Mononuclear cell (primary cell): Measurements from ENCODE around the gene LNP1. TPM values are rescaled to one million over a fixed set of nuclear protein-coding genes. Genes with fewer than 3 reads are reported as not detected.
"Not testable (repeated sequence)": the region's sequence is repeated elsewhere in the genome, so short reads cannot be mapped to it uniquely, and the experiment has no call there.

ENCODE experiments used
- H3K27me3 ChIP-seq: 2 replicates; pipeline ENCODE4 v1.6.0; 2011; ENCODE audit warnings: low read length, control low read depth; ENCODE audit not compliant: insufficient read depth
- H3K4me1 ChIP-seq: 2 replicates; pipeline ENCODE4 v1.5.1; 2011; ENCODE audit warnings: mild to moderate bottlenecking, low read length, control low read depth; ENCODE audit not compliant: insufficient read depth
- H3K4me3 ChIP-seq: 2 replicates; pipeline ENCODE4 v1.5.1; 2011; ENCODE audit warnings: mild to moderate bottlenecking, low read length, moderate library complexity
- H3K9me3 ChIP-seq: 2 replicates; pipeline ENCODE4 v1.5.1; 2011; ENCODE audit warnings: low read depth, mild to moderate bottlenecking, control low read depth, low read length
- total RNA-seq: library from RNA; depleted of rRNA; stranded (reverse); fragments of >200 nt; gene quantifications from one replicate; pipeline ENCODE4 v1.2.3, GENCODE V29; 2012

The LNP1 gene, protein sequence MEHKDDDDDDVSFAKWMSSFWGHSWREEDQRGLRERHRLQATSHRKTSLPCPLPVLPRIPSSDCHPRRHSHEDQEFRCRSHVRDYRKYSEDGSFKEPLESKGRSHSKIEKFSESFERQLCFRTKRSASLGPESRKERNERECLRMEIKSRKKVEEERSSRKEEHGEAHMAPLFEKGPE
- 1.7 TPM for total RNA-seq

DNA sequence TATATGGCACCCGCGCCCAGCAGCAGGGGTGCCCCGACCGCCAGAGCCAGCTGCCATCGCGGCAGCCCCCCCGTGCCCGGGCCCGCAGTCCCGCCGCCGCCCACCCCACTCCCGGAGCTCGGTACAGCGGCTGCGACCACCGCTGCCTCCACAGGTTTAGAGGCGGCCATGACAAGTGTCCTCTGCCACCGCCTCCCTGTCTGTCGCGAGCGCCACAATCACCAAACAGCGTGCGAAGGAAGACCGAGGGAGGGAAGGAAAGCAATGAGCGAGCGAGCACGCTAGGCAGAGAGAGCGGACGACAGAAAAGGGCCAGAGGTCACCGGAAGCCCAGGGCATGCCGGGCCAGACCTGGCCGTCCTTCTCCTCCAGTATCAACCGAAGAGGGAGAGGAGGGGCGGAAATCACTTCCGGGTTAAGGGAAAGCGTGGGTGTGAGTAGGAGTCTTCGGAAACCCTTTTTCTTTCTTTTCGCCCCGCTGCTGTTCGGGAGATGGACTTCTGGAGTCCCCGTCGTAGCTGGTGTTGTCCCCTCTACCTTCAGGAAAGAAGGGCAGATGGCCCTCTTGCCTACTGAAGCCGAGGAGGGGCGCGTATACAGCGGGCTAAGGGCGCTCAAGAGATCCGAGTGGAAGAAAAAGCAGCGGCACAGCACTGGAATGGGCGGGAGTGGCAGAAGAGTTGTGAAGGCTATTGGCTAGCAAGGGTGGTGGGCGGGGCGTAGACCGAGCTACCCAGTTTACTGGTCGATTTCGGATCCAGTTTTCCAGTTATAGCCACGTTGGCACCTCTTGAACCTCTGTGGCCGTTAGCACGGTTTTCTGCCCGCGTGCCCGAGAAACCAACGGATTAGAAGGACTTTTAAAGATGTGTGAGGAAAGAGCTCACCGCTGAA, at the start of gene LNP1, which contains the start of gene TOMM70:
LNP1 (plus strand) TSS at position 760 of the 894 bp plus-strand sequence. CDS start 28,191 bp downstream, outside the sequence.
TOMM70 (minus strand) TSS at position 310 of the 894 bp plus-strand sequence; CDS start at position 170, 140 bp downstream.
- Histone ChIP-seq H3K27me3 (no peaks in the 10 kb centered on the region), H3K9me3 (no peaks in the 10 kb centered on the region), H3K4me3 (peak within 1 kb of the TSS; percentile 75), H3K4me1 (peaks cover 36% of the 10 kb centered on the region)

DNA sequence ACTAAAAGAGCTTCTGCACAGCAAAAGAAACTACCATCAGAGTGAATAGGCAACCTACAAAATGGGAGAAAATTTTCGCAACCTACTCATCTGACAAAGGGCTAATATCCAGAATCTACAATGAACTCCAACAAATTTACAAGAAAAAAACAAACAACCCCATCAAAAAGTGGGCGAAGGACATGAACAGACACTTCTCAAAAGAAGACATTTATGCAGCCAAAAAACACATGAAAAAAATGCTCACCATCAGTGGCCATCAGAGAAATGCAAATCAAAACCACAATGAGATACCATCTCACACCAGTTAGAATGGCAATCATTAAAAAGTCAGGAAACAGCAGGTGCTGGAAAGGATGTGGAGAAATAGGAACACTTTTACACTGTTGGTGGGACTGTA, 49.6 kb upstream of the LNP1 start:
- not testable (repeated sequence) for H3K27me3 ChIP-seq, H3K4me1 ChIP-seq, H3K4me3 ChIP-seq, H3K9me3 ChIP-seq

DNA sequence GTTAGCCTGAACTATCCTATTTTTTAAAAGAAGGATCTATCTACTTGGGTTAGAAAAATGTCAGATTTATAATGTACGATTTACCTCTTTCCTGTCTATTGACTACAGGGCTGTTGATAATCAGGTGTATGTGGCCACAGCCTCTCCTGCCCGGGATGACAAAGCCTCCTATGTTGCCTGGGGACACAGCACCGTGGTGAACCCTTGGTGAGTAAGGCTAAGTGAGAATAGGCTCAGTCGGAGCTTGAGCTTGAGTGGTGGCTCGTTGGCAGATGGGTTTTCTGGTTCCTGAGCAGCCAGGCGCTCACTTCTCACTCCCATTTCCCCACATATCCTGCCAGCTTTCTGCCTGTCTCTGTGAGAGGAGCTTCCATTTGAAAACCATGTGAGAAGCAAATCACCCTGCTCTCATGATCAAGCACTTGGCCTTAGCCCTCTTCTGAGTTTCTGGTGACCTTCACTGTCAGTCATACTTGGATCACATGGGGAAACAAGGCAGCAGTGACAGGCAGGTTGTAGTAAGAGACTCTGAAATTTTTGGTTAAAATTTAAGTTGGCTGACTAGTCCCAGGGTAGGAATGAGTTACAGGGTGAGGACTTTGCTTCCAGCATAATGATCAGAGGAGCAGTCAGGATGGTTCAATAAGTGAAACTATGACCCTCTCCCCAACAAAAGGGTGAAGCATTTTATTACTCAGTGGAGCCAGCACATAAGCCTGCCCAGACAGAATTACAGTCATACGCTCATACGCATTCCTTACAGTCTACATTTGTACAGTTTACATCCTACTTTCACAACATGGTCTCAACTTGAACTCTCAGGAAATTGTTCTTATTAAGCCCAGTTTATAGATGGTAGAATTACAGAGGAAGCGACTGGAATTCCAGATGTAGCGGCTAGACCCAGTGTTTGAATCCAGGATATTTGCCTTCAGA, 48.8 kb upstream of the LNP1 start:
- no peak overlapping the region for H3K4me3 ChIP-seq
- H3K9me3 ChIP-seq: no peaks in the 10 kb centered on the region
- no peaks in the 10 kb centered on the region for H3K27me3 ChIP-seq
- no peaks in the 10 kb centered on the region for H3K4me1 ChIP-seq

DNA sequence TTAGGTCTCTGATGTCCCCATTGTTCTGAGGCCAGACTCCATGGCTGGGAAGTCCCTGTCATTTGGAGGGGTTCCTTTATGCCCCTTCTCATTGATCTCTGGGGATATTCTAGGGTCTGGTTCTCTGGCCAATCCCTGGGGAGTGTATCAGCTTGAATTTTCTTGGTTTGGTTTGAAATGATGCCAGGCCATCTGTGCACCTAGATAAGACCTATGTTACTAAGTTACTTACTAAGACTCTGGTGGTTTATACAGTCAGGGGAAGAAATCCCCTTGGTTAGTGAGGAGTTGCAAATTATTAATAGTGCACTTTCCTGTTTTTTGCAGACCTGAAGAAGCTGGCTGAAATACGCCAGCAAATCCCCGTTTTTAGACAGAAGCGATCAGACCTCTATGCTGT, 46.5 kb upstream of the LNP1 start:
- Histone ChIP-seq H3K27me3 (no peaks in the 10 kb centered on the region), H3K4me3 (no peak overlapping the region), H3K4me1 (no peaks in the 10 kb centered on the region), H3K9me3 (no peaks in the 10 kb centered on the region)

DNA sequence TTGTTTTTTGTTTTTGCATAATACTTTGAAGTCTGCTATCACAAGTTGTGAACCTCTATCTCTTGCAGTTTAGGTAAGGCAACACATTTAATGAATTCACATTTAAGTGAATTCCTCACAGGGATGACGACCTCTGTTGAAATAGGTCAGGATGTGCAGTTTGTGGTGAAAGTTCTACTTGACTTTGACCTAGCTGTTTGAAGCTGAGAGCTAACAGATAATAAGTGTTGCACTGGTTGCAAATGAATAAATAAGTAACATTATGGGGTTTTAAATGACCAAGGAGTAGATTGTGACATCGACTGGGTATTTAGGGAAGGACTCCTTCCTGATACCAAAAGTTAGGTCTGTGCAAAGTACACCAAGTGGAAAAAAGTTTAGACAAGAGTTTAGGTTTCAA, 42.9 kb upstream of the LNP1 start:
- Histone ChIP-seq H3K9me3 (no peaks in the 10 kb centered on the region), H3K4me1 (no peaks in the 10 kb centered on the region), H3K27me3 (no peaks in the 10 kb centered on the region), H3K4me3 (no peak overlapping the region)

DNA sequence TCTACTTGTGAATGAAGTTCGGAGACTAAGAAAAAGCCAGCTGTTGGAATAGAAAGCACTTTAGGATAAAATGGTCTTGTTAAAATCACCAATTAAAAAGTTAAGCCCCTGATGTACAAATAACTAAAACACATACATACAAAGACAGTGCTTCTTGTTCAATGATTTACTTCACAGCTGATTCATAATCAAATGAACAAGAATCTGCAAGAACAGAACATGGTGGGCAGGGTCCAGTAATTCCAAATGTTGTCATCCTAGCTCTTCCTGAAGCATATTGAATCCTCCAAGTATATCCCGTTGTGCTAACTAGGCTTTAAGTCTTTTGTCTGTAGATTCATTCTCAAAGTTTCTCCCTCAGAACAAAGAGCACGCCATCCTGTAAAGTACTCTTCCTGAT, 42.3 kb upstream of the LNP1 start:
- no peaks in the 10 kb centered on the region for H3K4me1 ChIP-seq
- H3K4me3 ChIP-seq: no peak overlapping the region
- H3K27me3 ChIP-seq: no peaks in the 10 kb centered on the region
- H3K9me3 ChIP-seq: no peaks in the 10 kb centered on the region

DNA sequence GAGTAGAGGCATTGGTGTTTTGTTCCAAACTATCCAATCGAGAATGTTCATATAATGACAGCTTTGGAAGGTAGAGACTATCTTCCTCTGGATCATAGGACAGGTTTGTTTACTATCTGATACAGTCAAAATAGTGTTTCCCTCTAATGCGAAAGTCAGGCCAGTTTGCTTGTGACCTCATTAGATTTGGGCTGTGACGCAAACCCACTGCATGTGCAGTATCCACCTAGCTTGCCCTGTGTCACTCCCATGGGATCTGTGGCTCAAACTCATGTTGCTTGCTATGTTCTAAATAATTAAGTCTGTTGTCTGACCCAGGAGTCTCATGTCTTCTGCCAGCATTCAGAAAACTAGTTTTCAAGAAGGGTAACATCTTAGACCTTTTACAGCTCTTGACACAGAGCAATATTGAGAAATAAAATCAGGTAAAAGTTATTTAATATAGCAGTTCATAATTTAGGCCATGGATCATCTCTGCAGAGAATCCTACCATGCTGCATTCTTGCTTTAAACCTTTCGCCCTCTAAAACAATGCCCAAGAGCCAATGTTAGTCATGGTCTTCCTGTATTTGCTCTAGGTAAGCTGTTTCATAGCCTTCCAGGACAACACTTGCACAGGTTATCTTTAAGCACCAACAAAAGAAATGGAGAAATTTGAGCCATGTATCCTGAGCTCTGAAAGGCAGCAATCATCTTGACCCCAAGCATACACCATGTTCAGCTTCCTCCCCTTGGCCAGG, 40.4 kb upstream of the LNP1 start:
- H3K27me3 ChIP-seq: no peaks in the 10 kb centered on the region
- no peaks in the 10 kb centered on the region for H3K4me1 ChIP-seq
- no peak overlapping the region for H3K4me3 ChIP-seq
- H3K9me3 ChIP-seq: no peaks in the 10 kb centered on the region

DNA sequence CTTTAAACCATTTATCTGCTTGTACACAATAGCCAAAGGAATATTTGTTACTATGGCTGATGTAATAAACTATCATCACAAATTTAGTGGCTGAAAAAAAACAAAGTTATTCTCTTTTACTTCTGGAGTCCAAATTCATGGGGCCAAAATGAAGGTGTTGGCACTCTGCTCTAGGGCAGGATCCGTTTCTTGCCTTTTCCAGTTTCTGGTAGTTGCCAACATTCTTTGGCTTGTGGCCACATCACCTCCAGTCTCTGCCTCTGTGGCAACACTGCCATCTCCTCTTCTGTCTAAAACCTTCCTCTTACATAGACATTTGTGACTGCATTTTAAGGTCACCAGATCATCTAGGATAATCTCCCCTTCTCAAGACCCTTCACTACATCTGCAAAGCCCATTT, 39.4 kb upstream of the LNP1 start:
- Histone ChIP-seq H3K27me3 (no peaks in the 10 kb centered on the region), H3K4me1 (no peaks in the 10 kb centered on the region), H3K9me3 (no peaks in the 10 kb centered on the region), H3K4me3 (no peak overlapping the region)

DNA sequence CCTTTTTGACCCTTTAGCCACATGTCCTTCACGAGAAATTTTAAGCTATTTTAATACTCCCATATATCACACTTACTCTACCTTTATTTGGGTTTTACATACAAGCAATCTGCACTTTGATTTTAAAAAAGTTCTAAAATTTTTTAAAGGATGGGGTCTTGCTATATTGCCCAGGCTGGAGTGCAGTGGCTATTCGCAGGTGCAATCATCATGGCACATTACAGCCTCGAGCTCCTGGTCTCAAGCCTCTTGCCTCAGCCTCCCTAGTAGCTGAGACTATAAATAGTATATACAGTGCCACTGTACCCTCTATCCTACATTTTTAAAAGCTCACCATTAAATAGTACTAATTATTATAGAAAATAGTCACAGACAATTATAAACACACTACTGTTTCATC, 36.9 kb upstream of the LNP1 start:
- Histone ChIP-seq H3K4me3 (no peak overlapping the region), H3K9me3 (no peaks in the 10 kb centered on the region), H3K27me3 (no peaks in the 10 kb centered on the region), H3K4me1 (no peaks in the 10 kb centered on the region)

DNA sequence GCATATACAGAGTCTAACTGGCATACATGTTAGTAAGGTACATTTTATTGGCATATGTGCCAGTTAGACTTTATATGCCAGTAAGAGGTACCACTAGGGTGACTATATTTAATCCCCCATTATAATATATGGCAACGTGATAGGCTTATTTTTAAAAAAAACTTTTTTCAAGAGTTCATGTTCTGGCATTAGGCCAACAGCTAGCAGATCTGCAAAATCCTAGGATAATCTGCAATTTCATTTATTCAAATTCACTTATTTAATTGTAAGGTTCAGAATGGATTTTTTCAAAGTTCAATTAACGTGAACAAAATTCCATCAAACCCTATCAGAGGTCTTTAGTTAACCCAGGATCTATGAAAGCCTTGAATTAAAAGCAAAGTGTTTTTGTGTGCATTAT, 34.9 kb upstream of the LNP1 start:
- Histone ChIP-seq H3K4me3 (no peak overlapping the region), H3K27me3 (no peaks in the 10 kb centered on the region), H3K4me1 (no peaks in the 10 kb centered on the region), H3K9me3 (no peaks in the 10 kb centered on the region)

DNA sequence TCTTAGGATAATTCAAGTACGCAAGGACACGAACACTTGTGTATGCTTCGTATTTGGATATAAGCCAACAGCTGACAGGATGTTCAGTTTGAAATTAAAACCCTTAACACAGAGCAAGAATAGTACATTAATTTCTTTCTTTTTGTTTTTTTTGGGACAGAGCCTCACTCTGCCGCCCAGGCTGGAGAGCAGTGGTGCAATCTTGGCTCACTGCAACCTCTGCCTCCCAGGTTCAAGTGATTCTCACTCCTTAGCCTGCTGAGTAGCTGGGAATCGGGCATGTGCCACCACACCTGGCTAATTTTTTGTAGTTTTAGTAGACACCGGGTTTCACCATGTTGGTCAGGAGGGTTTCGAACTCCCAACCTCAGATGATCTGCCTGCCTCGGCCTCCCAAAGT, 32.9 kb upstream of the LNP1 start:
- Histone ChIP-seq H3K4me3 (no peak overlapping the region), H3K27me3 (no peaks in the 10 kb centered on the region), H3K4me1 (no peaks in the 10 kb centered on the region), H3K9me3 (no peaks in the 10 kb centered on the region)

DNA sequence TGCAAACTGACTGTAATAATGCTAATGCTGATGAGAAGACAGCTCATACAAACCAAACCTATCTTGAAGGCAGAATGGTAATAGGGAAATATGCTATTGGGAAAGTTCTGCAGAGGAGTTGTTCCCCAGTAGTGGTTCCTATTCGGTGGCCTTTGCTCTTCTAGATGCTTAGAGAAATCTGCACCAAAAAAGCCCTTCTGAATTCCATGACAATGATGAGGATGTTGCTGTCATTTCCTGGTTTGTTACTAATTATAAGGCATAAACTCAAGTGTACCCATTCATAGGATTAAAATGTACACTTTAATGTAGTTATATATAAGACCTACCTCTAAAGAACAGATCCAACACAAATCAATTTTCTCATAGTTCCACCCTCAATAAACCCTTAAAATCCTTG, 30.6 kb upstream of the LNP1 start:
- no peaks in the 10 kb centered on the region for H3K27me3 ChIP-seq
- no peaks in the 10 kb centered on the region for H3K4me1 ChIP-seq
- H3K9me3 ChIP-seq: no peaks in the 10 kb centered on the region
- H3K4me3 ChIP-seq: no peak overlapping the region

DNA sequence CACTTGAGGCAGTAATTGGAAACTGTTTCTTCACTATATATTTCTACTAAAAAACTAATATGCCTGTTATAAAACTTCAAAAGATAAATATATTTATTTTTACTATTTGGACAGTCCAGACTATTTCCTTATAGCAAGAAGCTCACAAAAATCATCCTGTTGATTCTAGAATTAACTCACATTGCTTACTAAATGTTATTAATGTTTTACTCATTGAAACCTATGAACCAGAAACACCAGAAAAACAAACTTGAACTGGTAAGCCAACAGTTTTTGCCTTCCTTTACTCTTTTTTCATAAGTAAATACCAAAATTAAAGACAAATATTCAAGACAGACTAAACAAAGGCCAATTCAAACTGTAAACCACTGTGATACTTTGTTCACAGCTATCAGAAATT, 26.8 kb upstream of the LNP1 start:
- Histone ChIP-seq H3K4me1 (no peaks in the 10 kb centered on the region), H3K27me3 (no peaks in the 10 kb centered on the region), H3K4me3 (no peak overlapping the region), H3K9me3 (no peaks in the 10 kb centered on the region)

DNA sequence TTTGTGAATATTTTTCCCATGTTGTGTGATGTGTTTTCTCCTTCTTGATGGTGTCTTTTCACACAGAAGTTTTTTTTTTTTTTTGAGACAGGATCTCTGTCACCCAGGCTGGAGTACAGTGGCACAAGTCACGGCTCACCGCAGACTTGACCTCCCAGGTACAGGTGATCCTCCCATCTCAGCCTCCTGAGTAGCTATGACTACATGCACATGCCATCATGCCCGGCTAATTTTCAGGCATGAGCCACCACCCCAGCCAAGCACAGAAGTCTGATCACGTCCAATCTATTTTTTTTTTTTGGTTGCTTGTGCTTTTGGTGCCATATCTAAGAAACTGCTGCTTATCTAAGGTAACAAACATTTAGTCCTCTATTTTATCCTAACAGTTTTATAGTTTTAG, 25.0 kb upstream of the LNP1 start:
- H3K4me3 ChIP-seq: no peak overlapping the region
- no peaks in the 10 kb centered on the region for H3K27me3 ChIP-seq
- no peaks in the 10 kb centered on the region for H3K4me1 ChIP-seq
- no peaks in the 10 kb centered on the region for H3K9me3 ChIP-seq
